Activated gamma-delta T cell (primary cell): ENCODE measurements around the gene PBX4.

Experiments
- DNase-seq: peaks from one replicate; lab custom pipeline; 2025; lab: John Stamatoyannopoulos, UW

Gene PBX4

GRCh38 chr19:19591133-19591825 is 27.2 kb downstream of the PBX4 start:
- DNase-seq = no peak

GRCh38 chr19:19588546-19588945 is 29.9 kb downstream of the PBX4 start:
- DNase-seq = no peak

- DNase-seq = no peak
Observed at GRCh38 chr19:19587771-19588170, 30.7 kb downstream of the PBX4 start.

GRCh38 chr19:19584356-19584755 is 34.1 kb downstream of the PBX4 start:
- no peak for DNase-seq

GRCh38 chr19:19582471-19582870 is 36.0 kb downstream of the PBX4 start:
- no peak for DNase-seq

- DNase-seq = no peak
Observed at GRCh38 chr19:19581391-19581790, 37.1 kb downstream of the PBX4 start.

GRCh38 chr19:19580418-19580817 is 38.1 kb downstream of the PBX4 start:
- DNase-seq = no peak

GRCh38 chr19:19579533-19580361 is 38.7 kb downstream of the PBX4 start:
- DNase-seq = no peak

GRCh38 chr19:19578252-19578651 is 40.2 kb downstream of the PBX4 start:
- DNase-seq = no peak

GRCh38 chr19:19575411-19575810 is 43.1 kb downstream of the PBX4 start:
- DNase-seq = no peak

GRCh38 chr19:19571071-19571786 is 47.3 kb downstream of the PBX4 start:
- no peak for DNase-seq

- no peak for DNase-seq
Observed at GRCh38 chr19:19570571-19570970, 47.9 kb downstream of the PBX4 start.

- DNase-seq = no peak
Observed at GRCh38 chr19:19568802-19569756, 49.4 kb downstream of the PBX4 start.

- no peak for DNase-seq
Observed at GRCh38 chr19:19567391-19567790, 51.1 kb downstream of the PBX4 start.

- no peak for DNase-seq
Observed at GRCh38 chr19:19566306-19566705, 52.2 kb downstream of the PBX4 start.

- DNase-seq = no peak
Observed at GRCh38 chr19:19563348-19563848, 55.1 kb downstream of the PBX4 start.

- no peak for DNase-seq
Observed at GRCh38 chr19:19562665-19563347, 55.7 kb downstream of the PBX4 start.

- DNase-seq = no peak
Observed at GRCh38 chr19:19561946-19562664, 56.4 kb downstream of the PBX4 start.

- no peak for DNase-seq
Observed at GRCh38 chr19:19559931-19560330, 58.6 kb downstream of the PBX4 start.

- no peak for DNase-seq
Observed at GRCh38 chr19:19558636-19559035, 59.9 kb downstream of the PBX4 start.
